ENCODE measurements around the gene VGLL1. TPM values are rescaled to one million over a fixed set of nuclear protein-coding genes. Genes with fewer than 3 reads are reported as not detected.
A peak's percentile ranks its signal among the peaks of the same experiment; 100 is the strongest.

Gene VGLL1
- 5.4 TPM for total RNA-seq

GRCh38 chrX:136531951-136532350 lies at the start of gene VGLL1:
Gene VGLL1, plus strand, starts transcription at chrX:136532215. Its CDS starts 3,806 bp downstream, at chrX:136536021.

GRCh38 chrX:136487647-136488046 lies 44.4 kb upstream of the VGLL1 start, which contains the start of gene BRS3:
Gene BRS3, plus strand, starts transcription at chrX:136487947. Its CDS starts 168 bp downstream, at chrX:136488115.

GRCh38 chrX:136497556-136498052 lies 34.4 kb upstream of the VGLL1 start, which contains the start of gene HTATSF1:
Gene HTATSF1, plus strand, starts transcription at chrX:136497592. Its CDS starts 93 bp downstream, at chrX:136497685.

Small RNA genes within 50 kb of the gene (small RNA-seq; reads per million reads assigned to genes)
- gene MIR934 (ENCODE audit: low replicate concordance) (0.49 reads per million, percentile 60 among the genes with 10 or more reads in this experiment), gene RF00019 (ENCODE audit: low replicate concordance) (not detected), gene RNU6-320P (ENCODE audit: low replicate concordance) (not detected)

Other genes starting within 250 kb of the VGLL1 start
- gene ADGRG4, start 231.3 kb upstream of the VGLL1 start, total RNA-seq = not detected
- gene BRS3, start 44.3 kb upstream of the VGLL1 start, total RNA-seq = not detected
- gene HTATSF1, start 34.6 kb upstream of the VGLL1 start, total RNA-seq = 60.0 TPM
- 0.18 TPM for gene CD40LG, start 115.9 kb downstream of the VGLL1 start, total RNA-seq
- gene ARHGEF6, start 248.7 kb downstream of the VGLL1 start, total RNA-seq = 14.5 TPM

Data from metanephros (tissue), 2 donors.